ENCODE data around the gene ZNF830. TPM values are rescaled to one million over a fixed set of nuclear protein-coding genes. Genes with fewer than 3 reads are reported as not detected.

Gene ZNF830
- total and polyA plus RNA-seq, 2 of the 13 experiments (the other 11 are each of a cell fraction or from before 2014, with no cell fraction given), result 6.1 to 19.0 TPM

GRCh38 chr17:34961093-34961911, at the start of gene ZNF830, which contains the start of gene CCT6B (continued):
- TF ChIP-seq ETV6 (CRISPR knock-in tag; conservative IDR thresholded peaks at IDR 0.05), result no peak
- TF ChIP-seq ZNF569 (CRISPR knock-in tag; IDR thresholded peaks at IDR 0.05; ENCODE audit: borderline replicate concordance), result no peak
- 0 out of 2 replicates have a peak, but pooled peaks have one; percentile 43 for TF ChIP-seq TERF1 (CRISPR knock-in tag; IDR thresholded peaks at IDR 0.05)
- TF ChIP-seq ZIK1 (CRISPR knock-in tag; IDR thresholded peaks at IDR 0.05; ENCODE audit: borderline replicate concordance, low read depth), result no peak
- TF ChIP-seq ZSCAN31 (CRISPR knock-in tag; IDR thresholded peaks at IDR 0.05; ENCODE audit: low read depth), result no peak
- peak; percentile 98 for TF ChIP-seq CREM (IDR thresholded peaks at IDR 0.05)
- TF ChIP-seq CREM (CRISPR knock-in tag; IDR thresholded peaks at IDR 0.05), result peak; percentile 54; the same call in 1 of the 2 replicates
- peak; percentile 84 for TF ChIP-seq ZNF335 (CRISPR knock-in tag; IDR thresholded peaks at IDR 0.05)
- TF ChIP-seq MTERF4 (CRISPR knock-in tag; IDR thresholded peaks at IDR 0.05), result no peak
- TF ChIP-seq KDM4B (CRISPR knock-in tag; IDR thresholded peaks at IDR 0.05), result no peak
- no peak for TF ChIP-seq RFX1 (IDR thresholded peaks at IDR 0.05)
- no peak for TF ChIP-seq AHR (CRISPR knock-in tag; IDR thresholded peaks at IDR 0.05)
- peak; percentile 97 for TF ChIP-seq POLR2G (IDR thresholded peaks at IDR 0.05; ENCODE audit: low read depth, low read length)
- TF ChIP-seq ZXDC (CRISPR knock-in tag; IDR thresholded peaks at IDR 0.05), result no peak; the same call in 1 of the 2 replicates
- no peak for TF ChIP-seq ATF7 (IDR thresholded peaks at IDR 0.05)
- no peak for TF ChIP-seq ATF7 (CRISPR knock-in tag; IDR thresholded peaks at IDR 0.05)
- TF ChIP-seq FUBP1 (CRISPR knock-in tag; IDR thresholded peaks at IDR 0.05; ENCODE audit: borderline replicate concordance), result no peak
- peak; percentile 87; the same call in 1 of the 2 replicates for TF ChIP-seq KAT7 (CRISPR knock-in tag; IDR thresholded peaks at IDR 0.05; ENCODE audit: borderline replicate concordance)
- TF ChIP-seq, protein P1, sequence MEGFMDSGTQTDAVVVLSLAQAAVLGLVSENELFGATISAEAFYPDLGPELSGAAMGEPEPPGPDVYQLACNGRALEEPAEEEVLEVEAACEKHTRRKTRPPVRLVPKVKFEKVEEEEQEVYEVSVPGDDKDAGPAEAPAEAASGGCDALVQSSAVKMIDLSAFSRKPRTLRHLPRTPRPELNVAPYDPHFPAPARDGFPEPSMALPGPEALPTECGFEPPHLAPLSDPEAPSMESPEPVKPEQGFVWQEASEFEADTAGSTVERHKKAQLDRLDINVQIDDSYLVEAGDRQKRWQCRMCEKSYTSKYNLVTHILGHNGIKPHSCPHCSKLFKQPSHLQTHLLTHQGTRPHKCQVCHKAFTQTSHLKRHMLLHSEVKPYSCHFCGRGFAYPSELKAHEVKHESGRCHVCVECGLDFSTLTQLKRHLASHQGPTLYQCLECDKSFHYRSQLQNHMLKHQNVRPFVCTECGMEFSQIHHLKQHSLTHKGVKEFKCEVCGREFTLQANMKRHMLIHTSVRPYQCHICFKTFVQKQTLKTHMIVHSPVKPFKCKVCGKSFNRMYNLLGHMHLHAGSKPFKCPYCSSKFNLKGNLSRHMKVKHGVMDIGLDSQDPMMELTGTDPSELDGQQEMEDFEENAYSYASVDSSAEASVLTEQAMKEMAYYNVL (CRISPR knock-in tag; IDR thresholded peaks at IDR 0.05; ENCODE audit: borderline replicate concordance), result no peak
- TF ChIP-seq NFKBIZ (CRISPR knock-in tag; IDR thresholded peaks at IDR 0.05), result no peak
